ENCODE measurements around the gene TUBA3C.

DNA sequence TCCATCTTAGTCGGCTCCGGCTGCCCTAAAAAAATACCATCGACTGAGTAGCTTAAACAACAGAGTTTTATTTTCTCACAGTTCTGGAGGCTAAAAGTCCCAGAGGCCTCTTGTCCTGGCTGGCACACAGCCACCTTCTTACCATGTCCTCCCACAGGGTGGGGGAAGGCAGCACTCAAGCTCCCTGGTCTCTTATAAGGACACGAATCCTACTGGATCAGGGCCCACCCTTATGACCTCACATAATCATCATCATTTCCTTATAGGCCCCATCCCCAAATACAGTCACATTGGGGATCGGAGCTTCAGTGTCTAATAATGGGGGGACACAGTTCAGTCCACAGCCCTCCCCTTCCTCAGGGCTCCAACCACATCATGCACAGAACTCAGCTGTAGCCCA, 2.6 kb upstream of the TUBA3C start:
- TF ChIP-seq, protein P1, sequence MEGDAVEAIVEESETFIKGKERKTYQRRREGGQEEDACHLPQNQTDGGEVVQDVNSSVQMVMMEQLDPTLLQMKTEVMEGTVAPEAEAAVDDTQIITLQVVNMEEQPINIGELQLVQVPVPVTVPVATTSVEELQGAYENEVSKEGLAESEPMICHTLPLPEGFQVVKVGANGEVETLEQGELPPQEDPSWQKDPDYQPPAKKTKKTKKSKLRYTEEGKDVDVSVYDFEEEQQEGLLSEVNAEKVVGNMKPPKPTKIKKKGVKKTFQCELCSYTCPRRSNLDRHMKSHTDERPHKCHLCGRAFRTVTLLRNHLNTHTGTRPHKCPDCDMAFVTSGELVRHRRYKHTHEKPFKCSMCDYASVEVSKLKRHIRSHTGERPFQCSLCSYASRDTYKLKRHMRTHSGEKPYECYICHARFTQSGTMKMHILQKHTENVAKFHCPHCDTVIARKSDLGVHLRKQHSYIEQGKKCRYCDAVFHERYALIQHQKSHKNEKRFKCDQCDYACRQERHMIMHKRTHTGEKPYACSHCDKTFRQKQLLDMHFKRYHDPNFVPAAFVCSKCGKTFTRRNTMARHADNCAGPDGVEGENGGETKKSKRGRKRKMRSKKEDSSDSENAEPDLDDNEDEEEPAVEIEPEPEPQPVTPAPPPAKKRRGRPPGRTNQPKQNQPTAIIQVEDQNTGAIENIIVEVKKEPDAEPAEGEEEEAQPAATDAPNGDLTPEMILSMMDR (conservative IDR thresholded peaks at IDR 0.05; ENCODE audit: low read depth in 2 of 2), result no peak
- TF ChIP-seq POLR2AphosphoS5 (IDR thresholded peaks at IDR 0.05; ENCODE audit: low read depth) (no peak), EZH2 (IDR thresholded peaks at IDR 0.05; ENCODE audit: low read depth, unreplicated experiment) (no peak), STAT1 (IDR thresholded peaks at IDR 0.05; ENCODE audit: unreplicated experiment) (no peak)
- TF ChIP-seq, protein P2, sequence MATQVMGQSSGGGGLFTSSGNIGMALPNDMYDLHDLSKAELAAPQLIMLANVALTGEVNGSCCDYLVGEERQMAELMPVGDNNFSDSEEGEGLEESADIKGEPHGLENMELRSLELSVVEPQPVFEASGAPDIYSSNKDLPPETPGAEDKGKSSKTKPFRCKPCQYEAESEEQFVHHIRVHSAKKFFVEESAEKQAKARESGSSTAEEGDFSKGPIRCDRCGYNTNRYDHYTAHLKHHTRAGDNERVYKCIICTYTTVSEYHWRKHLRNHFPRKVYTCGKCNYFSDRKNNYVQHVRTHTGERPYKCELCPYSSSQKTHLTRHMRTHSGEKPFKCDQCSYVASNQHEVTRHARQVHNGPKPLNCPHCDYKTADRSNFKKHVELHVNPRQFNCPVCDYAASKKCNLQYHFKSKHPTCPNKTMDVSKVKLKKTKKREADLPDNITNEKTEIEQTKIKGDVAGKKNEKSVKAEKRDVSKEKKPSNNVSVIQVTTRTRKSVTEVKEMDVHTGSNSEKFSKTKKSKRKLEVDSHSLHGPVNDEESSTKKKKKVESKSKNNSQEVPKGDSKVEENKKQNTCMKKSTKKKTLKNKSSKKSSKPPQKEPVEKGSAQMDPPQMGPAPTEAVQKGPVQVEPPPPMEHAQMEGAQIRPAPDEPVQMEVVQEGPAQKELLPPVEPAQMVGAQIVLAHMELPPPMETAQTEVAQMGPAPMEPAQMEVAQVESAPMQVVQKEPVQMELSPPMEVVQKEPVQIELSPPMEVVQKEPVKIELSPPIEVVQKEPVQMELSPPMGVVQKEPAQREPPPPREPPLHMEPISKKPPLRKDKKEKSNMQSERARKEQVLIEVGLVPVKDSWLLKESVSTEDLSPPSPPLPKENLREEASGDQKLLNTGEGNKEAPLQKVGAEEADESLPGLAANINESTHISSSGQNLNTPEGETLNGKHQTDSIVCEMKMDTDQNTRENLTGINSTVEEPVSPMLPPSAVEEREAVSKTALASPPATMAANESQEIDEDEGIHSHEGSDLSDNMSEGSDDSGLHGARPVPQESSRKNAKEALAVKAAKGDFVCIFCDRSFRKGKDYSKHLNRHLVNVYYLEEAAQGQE (IDR thresholded peaks at IDR 0.05; ENCODE audit: unreplicated experiment), result no peak
